ENCODE data around the gene WNT7B. TPM values are rescaled to one million over a fixed set of nuclear protein-coding genes. Genes with fewer than 3 reads are reported as not detected.

Gene WNT7B
- polyA plus RNA-seq, 1 of the 3 experiments (the other 2 are of a cell fraction): 0.13 TPM

DNA sequence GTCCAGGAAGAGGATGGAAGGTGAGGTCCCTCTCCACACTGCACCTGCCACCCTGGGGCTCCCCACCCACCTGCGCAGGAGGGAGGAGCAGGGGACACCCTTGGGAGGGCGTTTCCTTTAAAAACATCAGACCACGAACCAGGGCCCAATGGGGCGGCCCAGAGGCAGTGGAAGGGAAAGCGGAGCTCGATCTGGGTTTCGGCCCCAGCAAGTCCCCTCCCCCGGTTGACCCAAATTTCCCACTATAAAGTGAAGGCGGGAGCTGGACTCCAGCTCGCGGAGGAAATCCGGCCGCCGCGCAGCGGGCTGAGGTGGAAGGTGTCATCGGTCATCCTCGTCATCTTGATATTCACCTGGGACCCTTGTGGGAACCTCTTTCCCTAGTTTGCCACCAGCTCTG, 99.3 kb downstream of the WNT7B start:
- Histone ChIP-seq H3K9me2 (no peaks in the 10 kb centered on the region), H3F3A (replicated peaks; ENCODE audit: insufficient read depth) (no peaks in the 10 kb centered on the region), H3K4me3 (ENCODE audit: low read depth in 2 of 2, low read length in 1 of 2) (no peak overlapping the region), H3K4me2 (no peak overlapping the region), H3K9me3 (peaks cover 7% of the 10 kb centered on the region), H3K36me3 (replicated peaks in 1 of 2; ENCODE audit: control insufficient read depth in 1 of 2, insufficient read depth in 2 of 2, low read length in 1 of 2) (peaks cover 0 to 4% of the 10 kb centered on the region in 2 experiments), H3K27ac (ENCODE audit: low read depth in 2 of 2, low read length in 1 of 2) (no peak overlapping the region), H3K4me1 (ENCODE audit: control insufficient read depth in 1 of 2, insufficient read depth in 2 of 2, low read depth in 1 of 2, low read length in 1 of 2) (no peaks in the 10 kb centered on the region; a peak in 1 of 4 replicates), H3K79me2 (ENCODE audit: insufficient read depth) (no peaks in the 10 kb centered on the region), H4K20me1 (ENCODE audit: insufficient read depth) (no peaks in the 10 kb centered on the region), H3K9ac (no peak overlapping the region), H2AFZ (ENCODE audit: low read depth) (no peak overlapping the region), H3K27me3 (ENCODE audit: insufficient read depth) (no peaks in the 10 kb centered on the region)
- POLR2A ChIA-PET: interaction anchor here (1.1 kb wide), 1 partner anchor 94 kb away, joined by 3 read pairs; no protein-coding TSS in a partner anchor
- 91% methylated on average over 18 of the region's 18 CpGs for WGBS (ENCODE audit: low lambda C conversion rate)
- DNase-seq: no peak
- CTCF ChIA-PET: interaction anchor here (1.1 to 3.2 kb wide), 2 partner anchors 14 to 16 kb away, joined by 3 to 21 read pairs; no protein-coding TSS in a partner anchor
- TF ChIP-seq RAD21 (IDR thresholded peaks at IDR 0.05; ENCODE audit: low read length) (no peak), JUND (IDR thresholded peaks at IDR 0.05) (no peak), TAF1 (IDR thresholded peaks at IDR 0.05; ENCODE audit: borderline replicate concordance, low read depth, low read length) (no peak), IRF3 (IDR thresholded peaks at IDR 0.05; ENCODE audit: low read depth, low read length) (no peak), SMC3 (IDR thresholded peaks at IDR 0.05; ENCODE audit: low read depth, low read length) (no peak), FOXM1 (IDR thresholded peaks at IDR 0.05; ENCODE audit: low read depth) (no peak), REST (IDR thresholded peaks at IDR 0.05; ENCODE audit: low read depth, low read length) (no peak), CHD2 (IDR thresholded peaks at IDR 0.05; ENCODE audit: low read length, partially characterized antibody) (no peak), YY1 (IDR thresholded peaks at IDR 0.05; ENCODE audit: low read depth) (no peak), RCOR1 (IDR thresholded peaks at IDR 0.05; ENCODE audit: low read length) (no peak), MEF2A (IDR thresholded peaks at IDR 0.05; ENCODE audit: borderline replicate concordance, low read depth) (no peak), ZBTB33 (IDR thresholded peaks at IDR 0.05; ENCODE audit: borderline replicate concordance, low read depth) (no peak), MXI1 (IDR thresholded peaks at IDR 0.05; ENCODE audit: low read depth, low read length) (no peak)
- TF ChIP-seq, protein P1, sequence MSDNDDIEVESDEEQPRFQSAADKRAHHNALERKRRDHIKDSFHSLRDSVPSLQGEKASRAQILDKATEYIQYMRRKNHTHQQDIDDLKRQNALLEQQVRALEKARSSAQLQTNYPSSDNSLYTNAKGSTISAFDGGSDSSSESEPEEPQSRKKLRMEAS (IDR thresholded peaks at IDR 0.05; ENCODE audit: low read depth): no peak
- TF ChIP-seq, protein P2, sequence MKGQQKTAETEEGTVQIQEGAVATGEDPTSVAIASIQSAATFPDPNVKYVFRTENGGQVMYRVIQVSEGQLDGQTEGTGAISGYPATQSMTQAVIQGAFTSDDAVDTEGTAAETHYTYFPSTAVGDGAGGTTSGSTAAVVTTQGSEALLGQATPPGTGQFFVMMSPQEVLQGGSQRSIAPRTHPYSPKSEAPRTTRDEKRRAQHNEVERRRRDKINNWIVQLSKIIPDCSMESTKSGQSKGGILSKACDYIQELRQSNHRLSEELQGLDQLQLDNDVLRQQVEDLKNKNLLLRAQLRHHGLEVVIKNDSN (IDR thresholded peaks at IDR 0.05; ENCODE audit: borderline replicate concordance, low read depth): no peak
